Measurements from ENCODE around the gene DAZAP1. TPM values are rescaled to one million over a fixed set of nuclear protein-coding genes. Genes with fewer than 3 reads are reported as not detected.

The DAZAP1 gene
- total RNA-seq, 1 experiment from 2014 or later: 151 TPM

GRCh38 chr19:1471010-1471514 lies 63.7 kb downstream of the DAZAP1 start:
- CTCF ChIA-PET: no interaction called here
- Mint-ChIP-seq H3K4me3 (ENCODE audit: low read depth, unreplicated experiment) (peak overlapping the region; percentile 68), H3K9me3 (ENCODE audit: low read depth, unreplicated experiment) (no peaks in the 10 kb centered on the region), H3K36me3 (ENCODE audit: insufficient read depth, unreplicated experiment) (peaks cover 13% of the 10 kb centered on the region), H3K27me3 (ENCODE audit: unreplicated experiment) (no peaks in the 10 kb centered on the region), H3K4me1 (ENCODE audit: low read depth, unreplicated experiment) (no peaks in the 10 kb centered on the region), H3K27ac (ENCODE audit: unreplicated experiment) (no peak overlapping the region)
- BruUV-seq (replicated peaks): no TSS peak
- TF ChIP-seq, protein P1, sequence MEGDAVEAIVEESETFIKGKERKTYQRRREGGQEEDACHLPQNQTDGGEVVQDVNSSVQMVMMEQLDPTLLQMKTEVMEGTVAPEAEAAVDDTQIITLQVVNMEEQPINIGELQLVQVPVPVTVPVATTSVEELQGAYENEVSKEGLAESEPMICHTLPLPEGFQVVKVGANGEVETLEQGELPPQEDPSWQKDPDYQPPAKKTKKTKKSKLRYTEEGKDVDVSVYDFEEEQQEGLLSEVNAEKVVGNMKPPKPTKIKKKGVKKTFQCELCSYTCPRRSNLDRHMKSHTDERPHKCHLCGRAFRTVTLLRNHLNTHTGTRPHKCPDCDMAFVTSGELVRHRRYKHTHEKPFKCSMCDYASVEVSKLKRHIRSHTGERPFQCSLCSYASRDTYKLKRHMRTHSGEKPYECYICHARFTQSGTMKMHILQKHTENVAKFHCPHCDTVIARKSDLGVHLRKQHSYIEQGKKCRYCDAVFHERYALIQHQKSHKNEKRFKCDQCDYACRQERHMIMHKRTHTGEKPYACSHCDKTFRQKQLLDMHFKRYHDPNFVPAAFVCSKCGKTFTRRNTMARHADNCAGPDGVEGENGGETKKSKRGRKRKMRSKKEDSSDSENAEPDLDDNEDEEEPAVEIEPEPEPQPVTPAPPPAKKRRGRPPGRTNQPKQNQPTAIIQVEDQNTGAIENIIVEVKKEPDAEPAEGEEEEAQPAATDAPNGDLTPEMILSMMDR (IDR thresholded peaks at IDR 0.05; ENCODE audit: unreplicated experiment): no peak
- no peak for DNase-seq
- intact Hi-C loops (cut with micrococcal nuclease; ENCODE audit: unreplicated experiment): no loop called here

DNA sequence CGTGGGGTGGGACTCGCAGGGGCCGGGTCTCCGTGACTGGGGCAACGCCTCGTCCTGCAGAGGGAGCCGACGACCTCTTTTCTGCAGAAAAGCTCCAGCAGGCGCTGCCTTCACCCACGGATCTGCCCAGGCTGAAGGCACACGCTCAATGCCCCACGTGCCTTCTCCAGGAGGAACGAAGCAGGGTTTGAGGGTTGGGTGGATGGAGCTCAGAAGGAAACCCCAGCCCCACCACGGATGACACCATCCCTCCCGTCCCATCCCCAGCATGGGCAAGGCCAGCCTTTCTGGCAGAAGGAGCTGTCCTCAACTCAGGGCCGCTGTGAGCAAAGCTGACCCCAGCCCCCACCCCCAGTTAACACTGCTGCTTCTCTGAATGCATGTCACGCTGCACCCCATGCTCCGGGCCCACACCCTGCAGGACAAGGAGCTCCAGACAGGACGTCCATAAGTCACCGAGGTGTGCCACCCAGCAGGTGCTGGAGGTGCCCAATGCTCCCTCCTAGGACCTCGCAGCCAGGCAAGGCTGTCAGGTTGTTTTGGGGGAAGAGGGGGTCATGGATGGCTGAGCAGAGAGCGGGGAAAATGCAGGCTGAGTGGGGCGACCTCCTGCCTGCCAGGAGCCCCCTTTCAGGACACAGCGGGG lies 64.3 kb downstream of the DAZAP1 start:
- H3K27ac Mint-ChIP-seq (ENCODE audit: unreplicated experiment): no peak overlapping the region

GRCh38 chr19:1472231-1473084 lies 65.1 kb downstream of the DAZAP1 start:
- intact Hi-C loops (cut with micrococcal nuclease; ENCODE audit: unreplicated experiment): no loop called here
- Mint-ChIP-seq H3K4me3 (ENCODE audit: low read depth, unreplicated experiment) (no peak overlapping the region), H3K27ac (ENCODE audit: unreplicated experiment) (no peak overlapping the region), H3K27me3 (ENCODE audit: unreplicated experiment) (no peaks in the 10 kb centered on the region), H3K4me1 (ENCODE audit: low read depth, unreplicated experiment) (no peaks in the 10 kb centered on the region), H3K9me3 (ENCODE audit: low read depth, unreplicated experiment) (no peaks in the 10 kb centered on the region), H3K36me3 (ENCODE audit: insufficient read depth, unreplicated experiment) (peaks cover 19% of the 10 kb centered on the region)
- TF ChIP-seq, protein P1 (IDR thresholded peaks at IDR 0.05; ENCODE audit: unreplicated experiment): no peak
- no TSS peak for BruUV-seq (replicated peaks)
- CTCF ChIA-PET: no interaction called here
- DNase-seq: no peak

More for the DNA sequence above, 64.3 kb downstream of the DAZAP1 start:
- Mint-ChIP-seq H3K27me3 (ENCODE audit: unreplicated experiment) (no peaks in the 10 kb centered on the region), H3K4me3 (ENCODE audit: low read depth, unreplicated experiment) (no peak overlapping the region), H3K36me3 (ENCODE audit: insufficient read depth, unreplicated experiment) (peaks cover 13% of the 10 kb centered on the region), H3K4me1 (ENCODE audit: low read depth, unreplicated experiment) (no peaks in the 10 kb centered on the region), H3K9me3 (ENCODE audit: low read depth, unreplicated experiment) (no peaks in the 10 kb centered on the region)
- intact Hi-C loops (cut with micrococcal nuclease; ENCODE audit: unreplicated experiment): no loop called here
- TF ChIP-seq, protein P1 (IDR thresholded peaks at IDR 0.05; ENCODE audit: unreplicated experiment): no peak
- BruUV-seq (replicated peaks): no TSS peak
- CTCF ChIA-PET: no interaction called here
- DNase-seq: no peak

- no peak overlapping the region for H3K27ac Mint-ChIP-seq (ENCODE audit: unreplicated experiment)
- intact Hi-C loops (cut with micrococcal nuclease; ENCODE audit: unreplicated experiment): no loop called here
- peaks cover 27% of the 10 kb centered on the region for H3K36me3 Mint-ChIP-seq (ENCODE audit: insufficient read depth, unreplicated experiment)
- DNase-seq: no peak
- H3K4me1 Mint-ChIP-seq (ENCODE audit: low read depth, unreplicated experiment): no peaks in the 10 kb centered on the region
- H3K27me3 Mint-ChIP-seq (ENCODE audit: unreplicated experiment): no peaks in the 10 kb centered on the region
- CTCF ChIA-PET: interaction anchor here (0.6 kb wide), 1 partner anchor 839 kb away, joined by 3 read pairs; no protein-coding TSS in a partner anchor
- H3K4me3 Mint-ChIP-seq (ENCODE audit: low read depth, unreplicated experiment): no peak overlapping the region
- no peaks in the 10 kb centered on the region for H3K9me3 Mint-ChIP-seq (ENCODE audit: low read depth, unreplicated experiment)
- TF ChIP-seq, protein P1 (IDR thresholded peaks at IDR 0.05; ENCODE audit: unreplicated experiment): no peak
- no TSS peak for BruUV-seq (replicated peaks)
These were observed 65.9 kb downstream of the DAZAP1 start for GRCh38 chr19:1473085-1473851.

All from Calu3 (cell line).